K562 (cell line): ENCODE results near the gene PDZRN4. TPM values are rescaled to one million over a fixed set of nuclear protein-coding genes. Genes with fewer than 3 reads are reported as not detected.

Source experiments
- ATAC-seq: fragments of 200-7000 bp; cut with Tn5 transposase; 3 replicates; pipeline ENCODE4 v1.9.1; 2020; ENCODE audit warnings: moderate library complexity
- BruUV-seq: library from RNA; stranded (reverse); fragments of 400-500 nt; replicated peaks from 2 replicates; lab custom pipeline; 2021; lab: Mats Ljungman, UMichigan
- CTCF ChIA-PET: fragments of 300-600 bp; formaldehyde crosslinking; extraction: SDS; loops from one replicate; lab custom pipeline; 2021; ENCODE audit warnings: low intra/inter-chr PET ratio; lab: Yijun Ruan, JAX
- POLR2A ChIA-PET: fragments of 300-600, 350-650 bp; sonication (Branson Sonifier 250); formaldehyde crosslinking; extraction: SDS; loops from one replicate; lab custom pipeline; 2021; ENCODE audit warnings: antibody characterized with exemption, inconsistent platforms; lab: Yijun Ruan, JAX
- DNase-seq, 4 experiments: peaks; one replicate each; pipeline versions ENCODE4 v3.0.0 to v3.0.0-alpha.2; 2011 to 2018; ENCODE audit warnings: low spot score in 3 of 4, mixed read lengths in 3 of 4; ENCODE audit errors: extremely low read depth in 1 of 4
- FAIRE-seq: peaks from 2 replicates; lab custom pipeline; 2011; peaks lifted over from hg19 to GRCh38; lab: Jason Lieb, UNC
- H2AFZ ChIP-seq: 2 replicates; pipeline ENCODE4 v1.6.0; 2011; ENCODE audit warnings: low read depth, low read length, control low read depth, inconsistent platforms
- H3K27ac ChIP-seq: fragments of 200-600 bp; 3 replicates; pipeline ENCODE4 v1.8.0; 2011; ENCODE audit warnings: low read depth, mild to moderate bottlenecking, control low read depth, inconsistent platforms, low read length, moderate library complexity, mixed read lengths; ENCODE audit errors: extremely low read depth
- H3K27me3 ChIP-seq, 2 experiments: fragments of 300-600 bp in 1 of 2; 2 replicates in 1 of 2; 3 replicates in 1 of 2; pipeline versions ENCODE4 v1.6.0 to v1.8.0; 2011; ENCODE audit warnings: inconsistent platforms in 2 of 2, low read length in 2 of 2, mild to moderate bottlenecking in 1 of 2, mixed read lengths in 1 of 2, moderate library complexity in 1 of 2; ENCODE audit not compliant: control insufficient read depth in 2 of 2, insufficient read depth in 2 of 2
- H3K36me3 ChIP-seq: fragments of 300-600 bp; 3 replicates; pipeline ENCODE4 v1.8.0; 2011; ENCODE audit warnings: mild to moderate bottlenecking, low read length, inconsistent platforms; ENCODE audit not compliant: control insufficient read depth, insufficient read depth
- H3K4me1 ChIP-seq, 2 experiments: fragments of 200-600 bp in 1 of 2; replicated peaks in 1 of 2; 2 replicates in 1 of 2; 3 replicates in 1 of 2; pipeline versions ENCODE4 v1.5.1 to v1.8.0; 2011; ENCODE audit warnings: inconsistent platforms in 2 of 2, low read length in 2 of 2, mild to moderate bottlenecking in 1 of 2, mixed read lengths in 1 of 2, moderate library complexity in 1 of 2; ENCODE audit not compliant: control insufficient read depth in 2 of 2, insufficient read depth in 2 of 2
- H3K4me2 ChIP-seq: 2 replicates; pipeline ENCODE4 v1.6.1; 2011; ENCODE audit warnings: low read length, control low read depth, inconsistent platforms, mixed read lengths; ENCODE audit not compliant: insufficient read depth
- H3K4me3 ChIP-seq: fragments of 200-600 bp; sonication (generic), shearing (Covaris generic); 2 replicates; pipeline ENCODE4 v1.5.1; 2016; ENCODE audit warnings: control low read depth, inconsistent platforms
- H3K79me2 ChIP-seq: fragments of 200-600 bp; 3 replicates; pipeline ENCODE4 v1.8.0; 2011; ENCODE audit warnings: low read length, inconsistent platforms; ENCODE audit not compliant: control insufficient read depth, insufficient read depth
- H3K9ac ChIP-seq, 2 experiments: 2 replicates each; pipeline versions ENCODE4 v1.6.0 to v1.6.1; 2011; ENCODE audit warnings: low read depth in 2 of 2, low read length in 2 of 2, control low read depth in 1 of 2, inconsistent platforms in 1 of 2, mild to moderate bottlenecking in 1 of 2, mixed read lengths in 1 of 2; ENCODE audit not compliant: insufficient read depth in 1 of 2
- H3K9me1 ChIP-seq: one replicate; pipeline ENCODE4 v1.6.0; 2011; ENCODE audit warnings: inconsistent platforms, mild to moderate bottlenecking, low read length, moderate library complexity; ENCODE audit not compliant: control insufficient read depth, insufficient read depth
- H3K9me3 ChIP-seq: replicated peaks from 2 replicates; pipeline ENCODE4 v1.5.1; 2011; ENCODE audit warnings: low read depth, low read length, inconsistent platforms; ENCODE audit not compliant: control insufficient read depth, insufficient read depth
- H4K20me1 ChIP-seq: replicated peaks from 2 replicates; pipeline ENCODE4 v1.6.1; 2011; ENCODE audit warnings: low read length, inconsistent platforms, mixed read lengths; ENCODE audit not compliant: control insufficient read depth, insufficient read depth
- CBX8 ChIP-seq: fragments of 200-600 bp; sonication (generic); IDR thresholded peaks from 2 replicates; pipeline ENCODE4 v1.6.1; 2012; ENCODE audit warnings: borderline replicate concordance, mixed run types, low read depth, mild to moderate bottlenecking, moderate library complexity, mixed read lengths, low read length, control low read depth, inconsistent platforms; ENCODE audit not compliant: poor library complexity, severe bottlenecking; ENCODE audit errors: extremely low read depth
- FOXJ2 ChIP-seq: fragments of 200-800 bp; sonication (Bioruptor generic); IDR thresholded peaks from 2 replicates; pipeline ENCODE4 v1.6.1; 2016; ENCODE audit warnings: missing genetic modification characterization, missing compliant biosample characterization
- FOXP1 ChIP-seq: sonication (generic); formaldehyde crosslinking; IDR thresholded peaks from 2 replicates; pipeline ENCODE4 v1.8.0; 2022; ENCODE audit warnings: mild to moderate bottlenecking, missing genetic modification reagents
- RAD21 ChIP-seq, 2 experiments: fragments of 250-450 bp in 1 of 2; fragments of 450-650 bp in 1 of 2; sonication (Bioruptor Pico) in 1 of 2; formaldehyde crosslinking in 1 of 2; IDR thresholded peaks in 1 of 2; conservative IDR thresholded peaks in 1 of 2; 2 replicates each; pipeline versions ENCODE4 v1.4.0 to v1.8.0; 2020 to 2022; ENCODE audit warnings: mild to moderate bottlenecking in 2 of 2, moderate library complexity in 1 of 2
- SAFB ChIP-seq: fragments of 200-400 bp; formaldehyde crosslinking; IDR thresholded peaks from 2 replicates; pipeline ENCODE4 v1.6.1; 2017; ENCODE audit warnings: low read depth, low read length, borderline replicate concordance
- STAG1 ChIP-seq: sonication (generic); formaldehyde crosslinking; IDR thresholded peaks from 2 replicates; pipeline ENCODE4 v1.5.0; 2020; ENCODE audit warnings: missing genetic modification reagents, borderline replicate concordance
- TCF7L2 ChIP-seq: fragments of 150-350 bp; IDR thresholded peaks from 2 replicates; pipeline ENCODE4 v1.6.1; 2016; ENCODE audit warnings: low read depth, mild to moderate bottlenecking, low read length, moderate library complexity
- ZNF217 ChIP-seq: sonication (generic); formaldehyde crosslinking; IDR thresholded peaks from 2 replicates; pipeline ENCODE4 v1.8.0; 2022; ENCODE audit warnings: mild to moderate bottlenecking, missing genetic modification reagents
- ZNF583 ChIP-seq: fragments of 250-450 bp; sonication (Bioruptor Pico); IDR thresholded peaks from 2 replicates; pipeline ENCODE4 v1.4.0; 2020
- ZNF695 ChIP-seq: fragments of 450-650 bp; formaldehyde crosslinking; IDR thresholded peaks from 2 replicates; pipeline ENCODE4 v1.4.0; 2020; ENCODE audit warnings: mild to moderate bottlenecking, moderate library complexity
- WGBS: fragments of 100-300 bp; shearing (Covaris generic); methylation state at CpG from one replicate; pipeline ENCODE4 v1.1.6; 2016; ENCODE audit warnings: low coverage, mixed read lengths; ENCODE audit not compliant: insufficient coverage; ENCODE audit errors: missing lambda C conversion rate; 5-methylcytosine and 5-hydroxymethylcytosine counted together
- in situ Hi-C: fragments of 300-500 bp; cut with MboI; formaldehyde crosslinking; loops from 4 replicates; pipeline ENCODE4 v1.15.0; 2018; ENCODE audit warnings: inconsistent platforms, mixed read lengths
- intact Hi-C: fragments of 100-400 bp; cut with micrococcal nuclease; formaldehyde crosslinking; loops from 2 replicates; pipeline ENCODE4 v1.14.2; 2022
- polyA plus RNA-seq, 8 experiments: library from polyadenylated mRNA; depleted of rRNA in 4 of 8; stranded (reverse) in 5 of 8; unstranded in 3 of 8; fragments of >200 nt; fragmentation: Nextera tagmentation in 2 of 8; fragmentation: Illumina TruSeq in 1 of 8; extraction: Ambion mirVana in 2 of 8; extraction: Trizol in 1 of 8; gene quantifications; 2 replicates each; pipeline versions ENCODE4 v1.2.1 to v1.2.3, GENCODE V29; 2011 to 2014; ENCODE audit warnings: inconsistent platforms in 1 of 8, missing spikeins in 1 of 8
- total RNA-seq, 7 experiments: library from RNA; depleted of rRNA in 6 of 7; stranded (reverse); fragments of >200 nt in 6 of 7; fragmentation: Illumina TruSeq in 2 of 7; extraction: Trizol in 2 of 7; gene quantifications; 2 replicates each; pipeline versions ENCODE4 v1.2.1 to v1.2.3, GENCODE V29; 2011 to 2021; ENCODE audit warnings: low replicate concordance in 1 of 7
- TF ChIP-seq, protein P1 (sequence below): fragments of 450-650 bp; IDR thresholded peaks from 2 replicates; pipeline ENCODE4 v1.6.1; 2016; ENCODE audit warnings: mild to moderate bottlenecking
- TF ChIP-seq, protein P2 (sequence below): fragments of 450-650 bp; IDR thresholded peaks from 2 replicates; pipeline ENCODE4 v1.6.1; 2018; ENCODE audit warnings: mild to moderate bottlenecking, low read depth; ENCODE audit not compliant: partially characterized antibody

The PDZRN4 gene
- total and polyA plus RNA-seq, 9 of the 15 experiments (the other 6 are each of a cell fraction or from before 2014, with no cell fraction given), result not detected

DNA sequence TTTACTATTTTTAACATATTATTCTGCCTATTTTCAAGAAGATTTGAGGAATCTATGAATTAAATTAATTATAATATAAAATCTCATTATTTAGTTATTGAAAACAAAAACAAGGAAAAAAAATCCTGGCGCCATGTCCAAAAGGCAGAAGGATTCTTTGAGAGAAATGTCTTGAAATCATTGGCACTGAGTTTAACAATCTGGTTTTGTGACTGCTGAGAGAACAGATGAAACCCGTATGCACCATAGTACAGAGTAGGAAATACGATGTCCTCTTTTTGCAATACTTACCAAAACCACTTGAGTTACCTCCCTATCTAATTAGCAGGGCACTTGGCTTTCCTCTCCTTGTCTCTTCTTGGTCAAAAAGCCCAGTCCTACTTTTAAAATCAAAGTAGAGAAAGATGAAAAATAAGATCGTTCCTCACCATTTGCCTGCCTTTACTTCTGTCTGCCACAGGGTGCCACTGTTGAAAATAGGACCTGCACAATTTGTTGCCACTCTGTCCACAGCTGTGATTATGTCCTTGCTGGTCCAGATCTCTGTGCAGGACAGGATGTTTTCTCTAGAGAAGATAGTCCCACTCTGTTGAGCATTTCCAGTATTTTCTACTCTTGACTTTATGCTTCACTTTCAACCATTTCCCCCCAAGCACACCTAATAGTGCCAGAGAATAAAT is 179.7 kb downstream of the PDZRN4 start:
- no peak overlapping the region for H3K4me3 ChIP-seq
- no peak overlapping the region for H3K9ac ChIP-seq
- H3K36me3 ChIP-seq, result no peaks in the 10 kb centered on the region
- ChIA-PET CTCF (no interaction called here), POLR2A (no interaction called here)
- intact Hi-C loops, result no loop called here
- H3K79me2 ChIP-seq, result no peaks in the 10 kb centered on the region
- 0% methylated on average over 4 of the region's 4 CpGs for WGBS
- TF ChIP-seq ZNF217 (CRISPR knock-in tag) (no peak), ZNF695 (CRISPR knock-in tag) (no peak)
- ATAC-seq (no peak), FAIRE-seq (no peak), DNase-seq (no peak)
- no peaks in the 10 kb centered on the region for H4K20me1 ChIP-seq
- H3K27me3 ChIP-seq, result no peaks in the 10 kb centered on the region
- no peaks in the 10 kb centered on the region for H3K9me1 ChIP-seq
- no TSS peak for BruUV-seq
- H3K4me1 ChIP-seq, result no peaks in the 10 kb centered on the region
- in situ Hi-C loops, result no loop called here
- H3K27ac ChIP-seq, result no peak overlapping the region
- H3K4me2 ChIP-seq, result no peak overlapping the region
- no peak overlapping the region for H2AFZ ChIP-seq
- peaks cover 3% of the 10 kb centered on the region for H3K9me3 ChIP-seq

DNA sequence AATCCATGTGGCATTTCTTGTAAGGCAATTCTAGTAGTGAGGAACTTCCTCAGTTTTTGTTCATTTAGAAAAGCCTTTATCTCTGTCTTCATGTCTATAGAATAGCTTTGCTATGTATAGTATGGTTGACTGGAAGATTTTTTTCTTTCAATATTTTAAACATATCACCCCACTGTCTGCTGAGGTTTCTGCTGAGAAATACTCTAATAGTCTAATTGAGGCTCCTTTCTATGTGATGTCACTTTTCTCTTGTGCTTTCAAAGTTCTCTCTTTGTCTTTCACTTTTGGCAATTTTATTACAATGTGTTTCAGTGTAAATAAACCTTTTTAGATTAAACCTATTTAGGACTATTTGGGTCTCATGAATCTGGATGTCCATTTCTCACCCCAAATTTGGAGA is 192.8 kb downstream of the PDZRN4 start:
- no peak for ATAC-seq
- in situ Hi-C loops, result no loop called here
- POLR2A ChIA-PET, result no interaction called here
- no peaks in the 10 kb centered on the region for H3K27me3 ChIP-seq
- H3K4me1 ChIP-seq, result no peaks in the 10 kb centered on the region
- intact Hi-C loops, result no loop called here
- no peaks in the 10 kb centered on the region for H3K9me1 ChIP-seq
- H2AFZ ChIP-seq, result no peak overlapping the region
- BruUV-seq, result no TSS peak
- CTCF ChIA-PET, result no interaction called here
- H3K27ac ChIP-seq, result no peak overlapping the region
- H3K79me2 ChIP-seq, result no peaks in the 10 kb centered on the region
- H3K4me2 ChIP-seq, result no peak overlapping the region
- TF ChIP-seq ZNF583 (CRISPR knock-in tag) (no peak), FOXJ2 (tag) (no peak), FOXP1 (CRISPR knock-in tag) (no peak), STAG1 (no peak), TCF7L2 (no peak), SAFB (no peak), RAD21 (CRISPR knock-in tag; conservative IDR thresholded peaks at IDR 0.05 in 1 of 2, IDR thresholded peaks at IDR 0.05 in 1 of 2) (no peak), CBX8 (no peak)
- TF ChIP-seq, protein P1, sequence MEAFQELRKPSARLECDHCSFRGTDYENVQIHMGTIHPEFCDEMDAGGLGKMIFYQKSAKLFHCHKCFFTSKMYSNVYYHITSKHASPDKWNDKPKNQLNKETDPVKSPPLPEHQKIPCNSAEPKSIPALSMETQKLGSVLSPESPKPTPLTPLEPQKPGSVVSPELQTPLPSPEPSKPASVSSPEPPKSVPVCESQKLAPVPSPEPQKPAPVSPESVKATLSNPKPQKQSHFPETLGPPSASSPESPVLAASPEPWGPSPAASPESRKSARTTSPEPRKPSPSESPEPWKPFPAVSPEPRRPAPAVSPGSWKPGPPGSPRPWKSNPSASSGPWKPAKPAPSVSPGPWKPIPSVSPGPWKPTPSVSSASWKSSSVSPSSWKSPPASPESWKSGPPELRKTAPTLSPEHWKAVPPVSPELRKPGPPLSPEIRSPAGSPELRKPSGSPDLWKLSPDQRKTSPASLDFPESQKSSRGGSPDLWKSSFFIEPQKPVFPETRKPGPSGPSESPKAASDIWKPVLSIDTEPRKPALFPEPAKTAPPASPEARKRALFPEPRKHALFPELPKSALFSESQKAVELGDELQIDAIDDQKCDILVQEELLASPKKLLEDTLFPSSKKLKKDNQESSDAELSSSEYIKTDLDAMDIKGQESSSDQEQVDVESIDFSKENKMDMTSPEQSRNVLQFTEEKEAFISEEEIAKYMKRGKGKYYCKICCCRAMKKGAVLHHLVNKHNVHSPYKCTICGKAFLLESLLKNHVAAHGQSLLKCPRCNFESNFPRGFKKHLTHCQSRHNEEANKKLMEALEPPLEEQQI, result no peak
- TF ChIP-seq, protein P2, sequence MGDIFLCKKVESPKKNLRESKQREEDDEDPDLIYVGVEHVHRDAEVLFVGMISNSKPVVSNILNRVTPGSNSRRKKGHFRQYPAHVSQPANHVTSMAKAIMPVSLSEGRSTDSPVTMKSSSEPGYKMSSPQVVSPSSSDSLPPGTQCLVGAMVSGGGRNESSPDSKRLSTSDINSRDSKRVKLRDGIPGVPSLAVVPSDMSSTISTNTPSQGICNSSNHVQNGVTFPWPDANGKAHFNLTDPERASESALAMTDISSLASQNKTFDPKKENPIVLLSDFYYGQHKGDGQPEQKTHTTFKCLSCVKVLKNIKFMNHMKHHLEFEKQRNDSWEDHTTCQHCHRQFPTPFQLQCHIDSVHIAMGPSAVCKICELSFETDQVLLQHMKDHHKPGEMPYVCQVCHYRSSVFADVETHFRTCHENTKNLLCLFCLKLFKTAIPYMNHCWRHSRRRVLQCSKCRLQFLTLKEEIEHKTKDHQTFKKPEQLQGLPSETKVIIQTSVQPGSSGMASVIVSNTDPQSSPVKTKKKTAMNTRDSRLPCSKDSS, result no peak
- TF ChIP-seq, all 486 proteins: peak for 0
- no peaks in the 10 kb centered on the region for H4K20me1 ChIP-seq
- H3K9ac ChIP-seq, result no peak overlapping the region
- no peak overlapping the region for H3K4me3 ChIP-seq
- FAIRE-seq, result no peak
- DNase-seq, result no peak
- H3K36me3 ChIP-seq, result no peaks in the 10 kb centered on the region
- H3K9me3 ChIP-seq, result no peaks in the 10 kb centered on the region; the same call in 1 of the 2 replicates
